Thyroid gland (tissue), 4 donors: ENCODE results near the gene C12orf42.

ENCODE experiments used
- CTCF ChIP-seq, 6 experiments: fragments of 200-600 bp in 3 of 6; fragments of 450-650 bp in 3 of 6; sonication (generic) in 3 of 6; IDR thresholded peaks; one replicate each; pipeline ENCODE4 v1.5.1; 2016 to 2019; ENCODE audit warnings: antibody characterized with exemption in 6 of 6, mild to moderate bottlenecking in 2 of 6, inconsistent platforms in 1 of 6, moderate library complexity in 1 of 6
- POLR2A ChIP-seq, 2 donors: fragments of 450-650 bp; IDR thresholded peaks; one replicate each; pipeline ENCODE4 v1.6.1; 2017; ENCODE audit warnings: antibody characterized with exemption in 2 of 2, mild to moderate bottlenecking in 2 of 2, moderate library complexity in 1 of 2

GRCh38 chr12:103392722-103393121 is 103.0 kb downstream of the C12orf42 start:
- TF ChIP-seq POLR2A (IDR thresholded peaks at IDR 0.05), result no peak
- no peak for TF ChIP-seq CTCF (IDR thresholded peaks at IDR 0.05)
